SK-N-SH (cell line): ENCODE data around the gene NAPA.

Source experiments
- EP300 ChIP-seq, 2 experiments: IDR thresholded peaks; 2 replicates each; pipeline versions ENCODE4 v1.4.0 to v1.6.1; 2012; ENCODE audit warnings: borderline replicate concordance in 1 of 2, low read depth in 1 of 2, low read length in 1 of 2
- NRF1 ChIP-seq: IDR thresholded peaks from 2 replicates; pipeline ENCODE4 v1.6.1; 2012; ENCODE audit warnings: low read depth, mild to moderate bottlenecking, low read length
- POLR2AphosphoS5 ChIP-seq: IDR thresholded peaks from 2 replicates; pipeline ENCODE4 v1.6.1; 2012; ENCODE audit warnings: low read depth, low read length
- RFX5 ChIP-seq: IDR thresholded peaks from 2 replicates; pipeline ENCODE4 v1.6.1; 2012; ENCODE audit warnings: mild to moderate bottlenecking, improper control_type of control experiment, low read length
- RXRA ChIP-seq: IDR thresholded peaks from 2 replicates; pipeline ENCODE4 v1.4.0; 2012; ENCODE audit warnings: low read depth, mild to moderate bottlenecking, borderline replicate concordance
- TF ChIP-seq, protein P1 (sequence below): fragments of 200-600 bp; sonication (generic); IDR thresholded peaks from 2 replicates; pipeline ENCODE4 v1.6.1; 2017; ENCODE audit warnings: antibody characterized with exemption, mild to moderate bottlenecking, moderate library complexity

DNA sequence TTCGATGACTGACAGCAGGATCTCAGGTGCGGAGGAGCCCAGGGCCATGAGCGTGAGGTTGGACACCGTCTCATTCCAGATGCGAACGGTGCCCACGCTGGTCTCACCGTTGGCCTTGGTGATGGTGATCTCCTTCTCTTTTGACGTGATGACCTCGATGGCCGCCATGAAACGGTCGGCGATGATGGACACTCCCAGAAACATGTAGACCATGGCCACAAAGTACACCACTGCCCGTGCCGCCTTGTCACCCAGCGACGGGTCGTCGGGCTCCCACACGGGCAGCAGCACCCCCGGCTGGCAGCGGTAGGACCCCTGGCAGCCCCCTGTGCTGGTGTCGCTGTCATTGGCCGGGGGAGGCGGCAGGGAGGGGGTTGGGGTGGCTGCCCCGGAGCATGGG is 48.9 kb downstream of the NAPA start:
- TF ChIP-seq, protein P1, sequence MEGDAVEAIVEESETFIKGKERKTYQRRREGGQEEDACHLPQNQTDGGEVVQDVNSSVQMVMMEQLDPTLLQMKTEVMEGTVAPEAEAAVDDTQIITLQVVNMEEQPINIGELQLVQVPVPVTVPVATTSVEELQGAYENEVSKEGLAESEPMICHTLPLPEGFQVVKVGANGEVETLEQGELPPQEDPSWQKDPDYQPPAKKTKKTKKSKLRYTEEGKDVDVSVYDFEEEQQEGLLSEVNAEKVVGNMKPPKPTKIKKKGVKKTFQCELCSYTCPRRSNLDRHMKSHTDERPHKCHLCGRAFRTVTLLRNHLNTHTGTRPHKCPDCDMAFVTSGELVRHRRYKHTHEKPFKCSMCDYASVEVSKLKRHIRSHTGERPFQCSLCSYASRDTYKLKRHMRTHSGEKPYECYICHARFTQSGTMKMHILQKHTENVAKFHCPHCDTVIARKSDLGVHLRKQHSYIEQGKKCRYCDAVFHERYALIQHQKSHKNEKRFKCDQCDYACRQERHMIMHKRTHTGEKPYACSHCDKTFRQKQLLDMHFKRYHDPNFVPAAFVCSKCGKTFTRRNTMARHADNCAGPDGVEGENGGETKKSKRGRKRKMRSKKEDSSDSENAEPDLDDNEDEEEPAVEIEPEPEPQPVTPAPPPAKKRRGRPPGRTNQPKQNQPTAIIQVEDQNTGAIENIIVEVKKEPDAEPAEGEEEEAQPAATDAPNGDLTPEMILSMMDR = no peak
- TF ChIP-seq EP300 (IDR thresholded peaks at IDR 0.05; ENCODE audit: borderline replicate concordance in 1 of 2, low read depth in 1 of 2, low read length in 1 of 2) (no peak), RFX5 (no peak), NRF1 (no peak), POLR2AphosphoS5 (no peak), RXRA (no peak)
